K562 (cell line): ENCODE results near the gene TOMM6. TPM values are rescaled to one million over a fixed set of nuclear protein-coding genes. Genes with fewer than 3 reads are reported as not detected.
A peak's percentile ranks its signal among the peaks of the same experiment; 100 is the strongest.

Experiments
- BHLHE40 ChIP-seq: IDR thresholded peaks from 2 replicates; pipeline ENCODE4 v1.6.1; 2011; ENCODE audit warnings: low read length, improper control_type of control experiment
- CHD4 ChIP-seq: fragments of 200-600 bp; sonication (generic); IDR thresholded peaks from 3 replicates; pipeline ENCODE4 v1.6.1; 2012; ENCODE audit warnings: low read depth, mild to moderate bottlenecking, mixed read lengths, low read length, inconsistent platforms; ENCODE audit not compliant: insufficient read depth, insufficient replicate concordance, poor library complexity, severe bottlenecking
- CXXC5 ChIP-seq: fragments of 250-450 bp; sonication (Bioruptor Pico); IDR thresholded peaks from 2 replicates; pipeline ENCODE4 v1.8.0; 2022; ENCODE audit warnings: inconsistent platforms, mild to moderate bottlenecking, moderate library complexity
- EP300 ChIP-seq: IDR thresholded peaks from 2 replicates; pipeline ENCODE4 v1.6.1; 2012; ENCODE audit warnings: low read length, improper control_type of control experiment
- GABPB1 ChIP-seq: sonication (generic); formaldehyde crosslinking; IDR thresholded peaks from 2 replicates; pipeline ENCODE4 v1.8.0; 2022; ENCODE audit warnings: mild to moderate bottlenecking, missing genetic modification reagents
- HNRNPLL ChIP-seq: fragments of 200-400 bp; formaldehyde crosslinking; IDR thresholded peaks from 2 replicates; pipeline ENCODE4 v1.6.1; 2017; ENCODE audit warnings: low read length, low read depth, mild to moderate bottlenecking; ENCODE audit not compliant: poor library complexity, severe bottlenecking
- MED1 ChIP-seq: sonication (generic); formaldehyde crosslinking; IDR thresholded peaks from 2 replicates; pipeline ENCODE4 v1.8.1; 2023; ENCODE audit warnings: missing genetic modification reagents, borderline replicate concordance
- MYNN ChIP-seq, 2 experiments: sonication (generic); formaldehyde crosslinking in 1 of 2; IDR thresholded peaks; 2 replicates each; pipeline versions ENCODE4 v1.5.0 to v1.6.1; 2016 to 2020; ENCODE audit warnings: antibody characterized with exemption in 1 of 2, missing genetic modification reagents in 1 of 2
- POLR3G ChIP-seq: IDR thresholded peaks from 2 replicates; pipeline ENCODE4 v1.6.1; 2011; ENCODE audit not compliant: insufficient read length, insufficient replicate concordance; ENCODE audit errors: extremely low read depth
- SLC30A9 ChIP-seq: fragments of 250-450 bp; sonication (Bioruptor Pico); IDR thresholded peaks from 2 replicates; pipeline ENCODE4 v1.8.0; 2022; ENCODE audit warnings: mild to moderate bottlenecking, moderate library complexity
- TAF9B ChIP-seq: fragments of 450-650 bp; IDR thresholded peaks from 2 replicates; pipeline ENCODE4 v1.6.1; 2018; ENCODE audit warnings: mild to moderate bottlenecking; ENCODE audit not compliant: partially characterized antibody
- TCF7 ChIP-seq: sonication (generic); IDR thresholded peaks from 2 replicates; pipeline ENCODE4 v1.6.1; 2016; ENCODE audit warnings: antibody characterized with exemption, borderline replicate concordance
- ZNF239 ChIP-seq: fragments of 250-450 bp; sonication (Bioruptor Pico); IDR thresholded peaks from 2 replicates; pipeline ENCODE4 v1.4.0; 2020; ENCODE audit warnings: mild to moderate bottlenecking
- ZNF551 ChIP-seq: fragments of 250-450 bp; sonication (Bioruptor Pico); IDR thresholded peaks from 2 replicates; pipeline ENCODE4 v1.5.0; 2021; ENCODE audit warnings: mild to moderate bottlenecking, moderate library complexity
- ZNF780A ChIP-seq: fragments of 250-450 bp; sonication (Bioruptor Pico); IDR thresholded peaks from 2 replicates; pipeline ENCODE4 v1.5.0; 2021; ENCODE audit warnings: mild to moderate bottlenecking
- polyA plus RNA-seq, 8 experiments: library from polyadenylated mRNA; depleted of rRNA in 4 of 8; stranded (reverse) in 5 of 8; unstranded in 3 of 8; fragments of >200 nt; fragmentation: Nextera tagmentation in 2 of 8; fragmentation: Illumina TruSeq in 1 of 8; extraction: Ambion mirVana in 2 of 8; extraction: Trizol in 1 of 8; gene quantifications; 2 replicates each; pipeline versions ENCODE4 v1.2.1 to v1.2.3, GENCODE V29; 2011 to 2014; ENCODE audit warnings: inconsistent platforms in 1 of 8, missing spikeins in 1 of 8
- total RNA-seq, 7 experiments: library from RNA; depleted of rRNA in 6 of 7; stranded (reverse); fragments of >200 nt in 6 of 7; fragmentation: Illumina TruSeq in 2 of 7; extraction: Trizol in 2 of 7; gene quantifications; 2 replicates each; pipeline versions ENCODE4 v1.2.1 to v1.2.3, GENCODE V29; 2011 to 2021; ENCODE audit warnings: low replicate concordance in 1 of 7
- TF ChIP-seq, protein P1 (sequence below): fragments of 200-800 bp; sonication (Bioruptor generic); IDR thresholded peaks from 2 replicates; pipeline ENCODE4 v1.6.1; 2017; ENCODE audit warnings: missing genetic modification characterization, missing compliant biosample characterization
- TF ChIP-seq, protein P2 (sequence below): fragments of 200-800 bp; sonication (Bioruptor generic); IDR thresholded peaks from 2 replicates; pipeline ENCODE4 v1.6.1; 2017; ENCODE audit warnings: missing genetic modification characterization, missing compliant biosample characterization
- TF ChIP-seq, protein P3 (sequence below), 2 experiments: IDR thresholded peaks; 2 replicates each; pipeline ENCODE4 v1.6.1; 2011; ENCODE audit warnings: borderline replicate concordance in 1 of 2, control low read depth in 1 of 2, low read depth in 1 of 2, low read length in 1 of 2, mild to moderate bottlenecking in 1 of 2, mixed read lengths in 1 of 2, moderate library complexity in 1 of 2; ENCODE audit not compliant: insufficient read depth in 1 of 2, insufficient read length in 1 of 2, poor library complexity in 1 of 2, severe bottlenecking in 1 of 2; ENCODE audit errors: extremely low read depth in 1 of 2
- TF ChIP-seq, protein P4 (sequence below): sonication (generic); formaldehyde crosslinking; IDR thresholded peaks from 2 replicates; pipeline ENCODE4 v1.9.0; 2022; ENCODE audit warnings: mild to moderate bottlenecking, missing genetic modification reagents

TOMM6 gene
- total and polyA plus RNA-seq, 9 of the 15 experiments (the other 6 are each of a cell fraction or from before 2014, with no cell fraction given) = 380 to 2,097 (median 1,065) TPM

DNA sequence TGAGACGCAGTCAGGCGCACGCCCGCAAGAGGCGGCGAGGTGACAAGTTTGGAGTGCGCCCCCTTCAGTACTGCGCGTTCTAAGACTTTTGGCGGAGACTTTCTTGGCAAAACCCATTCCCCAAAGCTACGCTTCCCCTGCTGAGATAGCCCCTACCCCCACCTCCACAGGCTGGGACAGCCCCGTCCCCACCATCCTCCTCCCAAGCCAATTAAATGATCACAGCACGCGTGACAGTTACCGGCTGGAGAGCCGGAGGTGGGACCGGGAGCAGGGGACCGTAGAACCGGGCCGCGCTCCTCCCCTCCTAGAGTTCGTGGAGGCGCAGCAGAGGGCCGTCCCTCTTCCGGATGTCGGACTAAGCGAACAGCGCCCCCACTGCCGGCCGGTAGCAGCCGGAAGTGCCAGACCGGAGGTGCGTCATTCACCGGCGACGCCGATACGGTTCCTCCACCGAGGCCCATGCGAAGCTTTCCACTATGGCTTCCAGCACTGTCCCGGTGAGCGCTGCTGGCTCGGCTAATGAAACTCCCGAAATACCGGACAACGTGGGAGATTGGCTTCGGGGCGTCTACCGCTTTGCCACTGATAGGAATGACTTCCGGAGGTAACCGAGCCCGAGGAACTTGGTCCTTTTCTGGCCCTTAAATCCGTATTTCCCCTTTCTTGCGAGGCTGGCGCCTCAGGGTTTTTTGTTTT is at the start of gene TOMM6 (continued):
- TF ChIP-seq, protein P1, sequence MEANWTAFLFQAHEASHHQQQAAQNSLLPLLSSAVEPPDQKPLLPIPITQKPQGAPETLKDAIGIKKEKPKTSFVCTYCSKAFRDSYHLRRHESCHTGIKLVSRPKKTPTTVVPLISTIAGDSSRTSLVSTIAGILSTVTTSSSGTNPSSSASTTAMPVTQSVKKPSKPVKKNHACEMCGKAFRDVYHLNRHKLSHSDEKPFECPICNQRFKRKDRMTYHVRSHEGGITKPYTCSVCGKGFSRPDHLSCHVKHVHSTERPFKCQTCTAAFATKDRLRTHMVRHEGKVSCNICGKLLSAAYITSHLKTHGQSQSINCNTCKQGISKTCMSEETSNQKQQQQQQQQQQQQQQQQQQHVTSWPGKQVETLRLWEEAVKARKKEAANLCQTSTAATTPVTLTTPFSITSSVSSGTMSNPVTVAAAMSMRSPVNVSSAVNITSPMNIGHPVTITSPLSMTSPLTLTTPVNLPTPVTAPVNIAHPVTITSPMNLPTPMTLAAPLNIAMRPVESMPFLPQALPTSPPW = peak; percentile 79
- no peak for TF ChIP-seq MED1 (CRISPR knock-in tag)
- TF ChIP-seq HNRNPLL = peak; percentile 76
- TF ChIP-seq TAF9B = peak; percentile 96
- no peak; the same call in 1 of the 2 replicates for TF ChIP-seq MYNN (IDR thresholded peaks at IDR 0.05)
- no peak for TF ChIP-seq MYNN (CRISPR knock-in tag; IDR thresholded peaks at IDR 0.05)
- TF ChIP-seq, protein P2, sequence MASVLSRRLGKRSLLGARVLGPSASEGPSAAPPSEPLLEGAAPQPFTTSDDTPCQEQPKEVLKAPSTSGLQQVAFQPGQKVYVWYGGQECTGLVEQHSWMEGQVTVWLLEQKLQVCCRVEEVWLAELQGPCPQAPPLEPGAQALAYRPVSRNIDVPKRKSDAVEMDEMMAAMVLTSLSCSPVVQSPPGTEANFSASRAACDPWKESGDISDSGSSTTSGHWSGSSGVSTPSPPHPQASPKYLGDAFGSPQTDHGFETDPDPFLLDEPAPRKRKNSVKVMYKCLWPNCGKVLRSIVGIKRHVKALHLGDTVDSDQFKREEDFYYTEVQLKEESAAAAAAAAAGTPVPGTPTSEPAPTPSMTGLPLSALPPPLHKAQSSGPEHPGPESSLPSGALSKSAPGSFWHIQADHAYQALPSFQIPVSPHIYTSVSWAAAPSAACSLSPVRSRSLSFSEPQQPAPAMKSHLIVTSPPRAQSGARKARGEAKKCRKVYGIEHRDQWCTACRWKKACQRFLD (CRISPR knock-in tag) = peak; percentile 77; the same call in 1 of the 2 replicates
- TF ChIP-seq ZNF551 (CRISPR knock-in tag) = no peak
- TF ChIP-seq ZNF239 (CRISPR knock-in tag) = no peak
- TF ChIP-seq CXXC5 (CRISPR knock-in tag) = peak; percentile 86
- no peak for TF ChIP-seq ZNF780A (CRISPR knock-in tag)
- TF ChIP-seq, protein P3, sequence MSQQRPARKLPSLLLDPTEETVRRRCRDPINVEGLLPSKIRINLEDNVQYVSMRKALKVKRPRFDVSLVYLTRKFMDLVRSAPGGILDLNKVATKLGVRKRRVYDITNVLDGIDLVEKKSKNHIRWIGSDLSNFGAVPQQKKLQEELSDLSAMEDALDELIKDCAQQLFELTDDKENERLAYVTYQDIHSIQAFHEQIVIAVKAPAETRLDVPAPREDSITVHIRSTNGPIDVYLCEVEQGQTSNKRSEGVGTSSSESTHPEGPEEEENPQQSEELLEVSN (IDR thresholded peaks at IDR 0.05; ENCODE audit: borderline replicate concordance in 1 of 2, extremely low read depth in 1 of 2, insufficient read depth in 1 of 2, insufficient read length in 1 of 2, low read depth in 1 of 2, low read length in 1 of 2, poor library complexity in 1 of 2, severe bottlenecking in 1 of 2) = peak; percentile 32 to 75
- peak; percentile 68 for TF ChIP-seq BHLHE40
- peak; percentile 44; the same call in 1 of the 2 replicates for TF ChIP-seq EP300
- TF ChIP-seq POLR3G = no peak
- no peak for TF ChIP-seq SLC30A9
- TF ChIP-seq, protein P4, sequence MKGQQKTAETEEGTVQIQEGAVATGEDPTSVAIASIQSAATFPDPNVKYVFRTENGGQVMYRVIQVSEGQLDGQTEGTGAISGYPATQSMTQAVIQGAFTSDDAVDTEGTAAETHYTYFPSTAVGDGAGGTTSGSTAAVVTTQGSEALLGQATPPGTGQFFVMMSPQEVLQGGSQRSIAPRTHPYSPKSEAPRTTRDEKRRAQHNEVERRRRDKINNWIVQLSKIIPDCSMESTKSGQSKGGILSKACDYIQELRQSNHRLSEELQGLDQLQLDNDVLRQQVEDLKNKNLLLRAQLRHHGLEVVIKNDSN = no peak
- no peak for TF ChIP-seq CHD4
- peak; percentile 62; the same call in 1 of the 2 replicates for TF ChIP-seq TCF7
- peak; percentile 99 for TF ChIP-seq GABPB1
